ENCODE results near the gene CTIF. TPM values are rescaled to one million over a fixed set of nuclear protein-coding genes. Genes with fewer than 3 reads are reported as not detected.

Gene CTIF
- total RNA-seq, 1 donor from 2014 or later, result 26.4 TPM

- TF ChIP-seq CTCF (IDR thresholded peaks at IDR 0.05; ENCODE audit: unreplicated experiment), result no peak
- no peaks in the 10 kb centered on the region for H3K9me3 Mint-ChIP-seq (ENCODE audit: low read depth)
- no peaks in the 10 kb centered on the region for H3K36me3 Mint-ChIP-seq (ENCODE audit: insufficient read depth)
- no peaks in the 10 kb centered on the region for H3K27me3 Mint-ChIP-seq
- no peak overlapping the region for H3K27ac Mint-ChIP-seq
- H3K4me3 Mint-ChIP-seq (ENCODE audit: low read depth), result no peak overlapping the region
- peaks cover 21% of the 10 kb centered on the region for H3K4me1 Mint-ChIP-seq (ENCODE audit: low read depth)
- DNase-seq (ENCODE audit: low spot score, unreplicated experiment), result no peak
Measured at GRCh38 chr18:48892146-48892855, 353.5 kb downstream of the CTIF start.

GRCh38 chr18:48893061-48893607 is 354.3 kb downstream of the CTIF start:
- DNase-seq (ENCODE audit: low spot score, unreplicated experiment), result no peak
- no peak for TF ChIP-seq CTCF (IDR thresholded peaks at IDR 0.05; ENCODE audit: unreplicated experiment)
- H3K36me3 Mint-ChIP-seq (ENCODE audit: insufficient read depth), result no peaks in the 10 kb centered on the region
- H3K9me3 Mint-ChIP-seq (ENCODE audit: low read depth), result no peaks in the 10 kb centered on the region
- no peak overlapping the region for H3K27ac Mint-ChIP-seq
- peaks cover 16% of the 10 kb centered on the region for H3K4me1 Mint-ChIP-seq (ENCODE audit: low read depth)
- H3K4me3 Mint-ChIP-seq (ENCODE audit: low read depth), result no peak overlapping the region
- H3K27me3 Mint-ChIP-seq, result no peaks in the 10 kb centered on the region

- Mint-ChIP-seq H3K36me3 (ENCODE audit: insufficient read depth) (no peaks in the 10 kb centered on the region), H3K4me1 (ENCODE audit: low read depth) (peaks cover 11% of the 10 kb centered on the region), H3K9me3 (ENCODE audit: low read depth) (no peaks in the 10 kb centered on the region), H3K27ac (no peak overlapping the region), H3K27me3 (no peaks in the 10 kb centered on the region), H3K4me3 (ENCODE audit: low read depth) (no peak overlapping the region)
- no peak for DNase-seq (ENCODE audit: low spot score, unreplicated experiment)
- no peak for TF ChIP-seq CTCF (IDR thresholded peaks at IDR 0.05; ENCODE audit: unreplicated experiment)
Measured at GRCh38 chr18:48893608-48894600, 355.1 kb downstream of the CTIF start.

GRCh38 chr18:48894799-48895346 is 356.0 kb downstream of the CTIF start:
- Mint-ChIP-seq H3K4me1 (ENCODE audit: low read depth) (peaks cover 6% of the 10 kb centered on the region), H3K4me3 (ENCODE audit: low read depth) (no peak overlapping the region), H3K36me3 (ENCODE audit: insufficient read depth) (no peaks in the 10 kb centered on the region), H3K9me3 (ENCODE audit: low read depth) (peaks cover 3% of the 10 kb centered on the region), H3K27me3 (no peaks in the 10 kb centered on the region), H3K27ac (peak overlapping the region; percentile 41)
- no peak for DNase-seq (ENCODE audit: low spot score, unreplicated experiment)
- TF ChIP-seq CTCF (IDR thresholded peaks at IDR 0.05; ENCODE audit: unreplicated experiment), result no peak

- Mint-ChIP-seq H3K4me1 (ENCODE audit: low read depth) (peaks cover 1% of the 10 kb centered on the region), H3K36me3 (ENCODE audit: insufficient read depth) (no peaks in the 10 kb centered on the region), H3K9me3 (ENCODE audit: low read depth) (peaks cover 5% of the 10 kb centered on the region), H3K27me3 (no peaks in the 10 kb centered on the region), H3K4me3 (ENCODE audit: low read depth) (no peak overlapping the region), H3K27ac (peak overlapping the region; percentile 80)
- no peak for DNase-seq (ENCODE audit: low spot score, unreplicated experiment)
- TF ChIP-seq CTCF (IDR thresholded peaks at IDR 0.05; ENCODE audit: unreplicated experiment), result no peak
Measured at GRCh38 chr18:48896326-48896874, 357.6 kb downstream of the CTIF start.
